OCI-LY1 (cell line): ENCODE measurements around the gene RAPGEF5.

Experiments
- H2AFZ ChIP-seq: fragments of 200-600 bp; sonication (generic), shearing (Covaris generic); 2 replicates; pipeline ENCODE4 v1.6.0; 2014; ENCODE audit warnings: antibody characterized with exemption, mild to moderate bottlenecking, low read length
- H3F3A ChIP-seq: fragments of 200-600 bp; sonication (generic), shearing (Covaris generic); 2 replicates; pipeline ENCODE4 v1.6.0; 2014; ENCODE audit warnings: mild to moderate bottlenecking, antibody characterized with exemption, low read length, moderate library complexity; ENCODE audit not compliant: insufficient read depth
- H3K27ac ChIP-seq: fragments of 200-600 bp; sonication (generic); 2 replicates; pipeline ENCODE4 v1.5.1; 2014; ENCODE audit warnings: low read length, mixed run types, mild to moderate bottlenecking, low read depth; ENCODE audit not compliant: poor library complexity, severe bottlenecking
- H3K27me3 ChIP-seq: fragments of 200-600 bp; sonication (generic); 2 replicates; pipeline ENCODE4 v1.6.0; 2014; ENCODE audit warnings: antibody characterized with exemption, mild to moderate bottlenecking, low read length, moderate library complexity; ENCODE audit not compliant: insufficient read depth
- H3K36me3 ChIP-seq: fragments of 200-600 bp; sonication (generic); 2 replicates; pipeline ENCODE4 v1.6.1; 2014; ENCODE audit warnings: mild to moderate bottlenecking, antibody characterized with exemption, low read length, moderate library complexity, mixed read lengths; ENCODE audit not compliant: insufficient read depth
- H3K4me1 ChIP-seq: fragments of 200-600 bp; sonication (generic); 2 replicates; pipeline ENCODE4 v1.5.1; 2014; ENCODE audit warnings: mild to moderate bottlenecking, low read length, moderate library complexity; ENCODE audit not compliant: insufficient read depth, severe bottlenecking
- H3K4me2 ChIP-seq: fragments of 200-600 bp; sonication (generic), shearing (Covaris generic); 2 replicates; pipeline ENCODE4 v1.6.1; 2014; ENCODE audit warnings: low read length
- H3K4me3 ChIP-seq: fragments of 200-600 bp; sonication (generic); 2 replicates; pipeline ENCODE4 v1.5.1; 2014; ENCODE audit warnings: low read length, low read depth, mild to moderate bottlenecking, mixed read lengths; ENCODE audit not compliant: poor library complexity, severe bottlenecking
- H3K79me2 ChIP-seq: fragments of 200-600 bp; shearing (Covaris generic); 2 replicates; pipeline ENCODE4 v1.6.1; 2016; ENCODE audit warnings: mixed run types, low read length, mixed read lengths; ENCODE audit not compliant: insufficient read depth
- H3K9ac ChIP-seq: fragments of 200-600 bp; sonication (generic), shearing (Covaris generic); 2 replicates; pipeline ENCODE4 v1.6.1; 2014; ENCODE audit warnings: mild to moderate bottlenecking, low read length, mixed read lengths
- H3K9me2 ChIP-seq: fragments of 200-600 bp; sonication (generic), shearing (Covaris generic); 2 replicates; pipeline ENCODE4 v1.6.1; 2014; ENCODE audit warnings: low read depth, mild to moderate bottlenecking, low read length, mixed read lengths
- H3K9me3 ChIP-seq: fragments of 200-600 bp; shearing (Covaris generic); 2 replicates; pipeline ENCODE4 v1.6.1; 2014; ENCODE audit warnings: low read length, mixed read lengths
- H4K20me1 ChIP-seq: fragments of 200-600 bp; sonication (generic), shearing (Covaris generic); 2 replicates; pipeline ENCODE4 v1.6.0; 2016; ENCODE audit warnings: mild to moderate bottlenecking, low read length; ENCODE audit not compliant: insufficient read depth
- CTCF ChIP-seq: fragments of 200-600 bp; sonication (generic), shearing (Covaris generic); IDR thresholded peaks from 2 replicates; pipeline ENCODE4 v1.5.1; 2017; ENCODE audit warnings: mild to moderate bottlenecking, antibody characterized with exemption, low read length, moderate library complexity, mixed read lengths
- EZH2 ChIP-seq: fragments of 200-600 bp; sonication (generic), shearing (Covaris generic); IDR thresholded peaks from 2 replicates; pipeline ENCODE4 v1.8.0; 2017; ENCODE audit warnings: borderline replicate concordance, mixed run types, mild to moderate bottlenecking, antibody characterized with exemption, low read length, moderate library complexity, mixed read lengths

Gene RAPGEF5

GRCh38 chr7:22339725-22340390 is 17.1 kb downstream of the RAPGEF5 start:
- Histone ChIP-seq H3K4me1 (peaks cover 37% of the 10 kb centered on the region), H3K9me3 (0 out of 2 replicates have a peak, but pooled peaks cover 4% of the 10 kb centered on the region), H3K27ac (no peak overlapping the region), H4K20me1 (no peaks in the 10 kb centered on the region), H3K4me3 (no peak overlapping the region), H3K9me2 (no peaks in the 10 kb centered on the region), H2AFZ (no peak overlapping the region), H3K4me2 (no peak overlapping the region), H3K9ac (no peak overlapping the region), H3K79me2 (peaks cover 55% of the 10 kb centered on the region), H3K36me3 (peaks cover 45% of the 10 kb centered on the region), H3K27me3 (no peaks in the 10 kb centered on the region), H3F3A (no peaks in the 10 kb centered on the region)
- TF ChIP-seq EZH2 (no peak), CTCF (no peak)

- H3K27ac ChIP-seq: no peak overlapping the region
- no peak for TF ChIP-seq CTCF
- TF ChIP-seq EZH2: no peak
- peaks cover 55% of the 10 kb centered on the region for H3K79me2 ChIP-seq
- H3K9me2 ChIP-seq: no peaks in the 10 kb centered on the region
- H3K4me2 ChIP-seq: no peak overlapping the region
- H3K27me3 ChIP-seq: no peaks in the 10 kb centered on the region
- H3K9ac ChIP-seq: no peak overlapping the region
- H2AFZ ChIP-seq: no peak overlapping the region
- H4K20me1 ChIP-seq: no peaks in the 10 kb centered on the region
- H3K9me3 ChIP-seq: 0 out of 2 replicates have a peak, but pooled peaks cover 4% of the 10 kb centered on the region
- peaks cover 43% of the 10 kb centered on the region for H3K4me1 ChIP-seq
- H3F3A ChIP-seq: no peaks in the 10 kb centered on the region
- no peak overlapping the region for H3K4me3 ChIP-seq
- H3K36me3 ChIP-seq: peaks cover 38% of the 10 kb centered on the region
Observed at GRCh38 chr7:22338877-22339276, 18.1 kb downstream of the RAPGEF5 start.

GRCh38 chr7:22338411-22338810 is 18.5 kb downstream of the RAPGEF5 start:
- no peak overlapping the region for H3K27ac ChIP-seq
- 0 out of 2 replicates have a peak, but pooled peaks cover 4% of the 10 kb centered on the region for H3K9me3 ChIP-seq
- H3K4me3 ChIP-seq: no peak overlapping the region
- H3K36me3 ChIP-seq: peaks cover 34% of the 10 kb centered on the region
- no peaks in the 10 kb centered on the region for H4K20me1 ChIP-seq
- no peak overlapping the region for H2AFZ ChIP-seq
- H3K9ac ChIP-seq: no peak overlapping the region
- TF ChIP-seq CTCF (no peak), EZH2 (no peak)
- no peaks in the 10 kb centered on the region for H3K27me3 ChIP-seq
- peaks cover 51% of the 10 kb centered on the region for H3K79me2 ChIP-seq
- H3K9me2 ChIP-seq: no peaks in the 10 kb centered on the region
- H3K4me1 ChIP-seq: peaks cover 47% of the 10 kb centered on the region
- H3K4me2 ChIP-seq: no peak overlapping the region
- H3F3A ChIP-seq: no peaks in the 10 kb centered on the region
